GM11168 (cell line): Measurements from ENCODE around the gene IL36RN.

ENCODE experiments used
- in situ Hi-C: fragments of 300-500 bp; cut with MboI; formaldehyde crosslinking; loops from one replicate; pipeline ENCODE4 v1.12.0; 2022; ENCODE audit warnings: low sequenced_read_pairs; ENCODE audit not compliant: unreplicated experiment

IL36RN gene

GRCh38 chr2:113041871-113042270 is 17.1 kb upstream of the IL36RN start:
- in situ Hi-C loops: no loop called here

GRCh38 chr2:113046465-113046864 is 12.5 kb upstream of the IL36RN start:
- in situ Hi-C loops: no loop called here

GRCh38 chr2:113050921-113051895 is 7.8 kb upstream of the IL36RN start:
- in situ Hi-C loops: no loop called here

- in situ Hi-C loops: no loop called here
Observed at GRCh38 chr2:113052396-113052917, 6.5 kb upstream of the IL36RN start, which contains the start of gene IL36B. Gene IL36B, minus strand, starts transcription at chr2:113052867.

- in situ Hi-C loops: no loop called here
Observed at GRCh38 chr2:113053666-113054065, 5.3 kb upstream of the IL36RN start.

- in situ Hi-C loops: no loop called here
Observed at GRCh38 chr2:113054066-113054465, 4.9 kb upstream of the IL36RN start.

GRCh38 chr2:113056521-113056920 is 2.5 kb upstream of the IL36RN start:
- in situ Hi-C loops: no loop called here

GRCh38 chr2:113057117-113057516 is 1.9 kb upstream of the IL36RN start:
- in situ Hi-C loops: no loop called here

- in situ Hi-C loops: no loop called here
Observed at GRCh38 chr2:113058411-113058994, 495 bp upstream of the IL36RN start.

GRCh38 chr2:113060396-113060795 is 1.4 kb downstream of the IL36RN start:
- in situ Hi-C loops: no loop called here

- in situ Hi-C loops: no loop called here
Observed at GRCh38 chr2:113060796-113061195, 1.8 kb downstream of the IL36RN start.

GRCh38 chr2:113061241-113061640 is 2.2 kb downstream of the IL36RN start:
- in situ Hi-C loops: no loop called here

- in situ Hi-C loops: no loop called here
Observed at GRCh38 chr2:113061896-113062770, 3.1 kb downstream of the IL36RN start.

- in situ Hi-C loops: no loop called here
Observed at GRCh38 chr2:113064281-113064680, 5.3 kb downstream of the IL36RN start.

- in situ Hi-C loops: no loop called here
Observed at GRCh38 chr2:113064898-113065297, 5.9 kb downstream of the IL36RN start.

- in situ Hi-C loops: no loop called here
Observed at GRCh38 chr2:113067681-113068080, 8.7 kb downstream of the IL36RN start, which contains the start of gene IL1F10. Gene IL1F10, plus strand, starts transcription at chr2:113067970. Its CDS starts 4,769 bp downstream, at chr2:113072739.

- in situ Hi-C loops: no loop called here
Observed at GRCh38 chr2:113068249-113068648, 9.3 kb downstream of the IL36RN start.

- in situ Hi-C loops: no loop called here
Observed at GRCh38 chr2:113068706-113069485, 9.9 kb downstream of the IL36RN start.
